B cell (primary cell): ENCODE data around the gene EIF5A.

ENCODE experiments used
- EZH2 ChIP-seq: IDR thresholded peaks from 2 replicates; pipeline ENCODE4 v1.6.1; 2012; ENCODE audit warnings: borderline replicate concordance, low read depth, mild to moderate bottlenecking, moderate library complexity, low read length; ENCODE audit not compliant: insufficient read depth, poor library complexity, severe bottlenecking
- TF ChIP-seq, protein P1 (sequence below): fragments of 200-600 bp; IDR thresholded peaks from one replicate; pipeline ENCODE4 v1.8.0; 2022; ENCODE audit warnings: antibody characterized with exemption, mild to moderate bottlenecking

GRCh38 chr17:7311110-7311705, 3.8 kb downstream of the EIF5A start:
- TF ChIP-seq EZH2, result no peak
- TF ChIP-seq, protein P1, sequence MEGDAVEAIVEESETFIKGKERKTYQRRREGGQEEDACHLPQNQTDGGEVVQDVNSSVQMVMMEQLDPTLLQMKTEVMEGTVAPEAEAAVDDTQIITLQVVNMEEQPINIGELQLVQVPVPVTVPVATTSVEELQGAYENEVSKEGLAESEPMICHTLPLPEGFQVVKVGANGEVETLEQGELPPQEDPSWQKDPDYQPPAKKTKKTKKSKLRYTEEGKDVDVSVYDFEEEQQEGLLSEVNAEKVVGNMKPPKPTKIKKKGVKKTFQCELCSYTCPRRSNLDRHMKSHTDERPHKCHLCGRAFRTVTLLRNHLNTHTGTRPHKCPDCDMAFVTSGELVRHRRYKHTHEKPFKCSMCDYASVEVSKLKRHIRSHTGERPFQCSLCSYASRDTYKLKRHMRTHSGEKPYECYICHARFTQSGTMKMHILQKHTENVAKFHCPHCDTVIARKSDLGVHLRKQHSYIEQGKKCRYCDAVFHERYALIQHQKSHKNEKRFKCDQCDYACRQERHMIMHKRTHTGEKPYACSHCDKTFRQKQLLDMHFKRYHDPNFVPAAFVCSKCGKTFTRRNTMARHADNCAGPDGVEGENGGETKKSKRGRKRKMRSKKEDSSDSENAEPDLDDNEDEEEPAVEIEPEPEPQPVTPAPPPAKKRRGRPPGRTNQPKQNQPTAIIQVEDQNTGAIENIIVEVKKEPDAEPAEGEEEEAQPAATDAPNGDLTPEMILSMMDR, result no peak
